ENCODE measurements around the gene LRRC3C.

LRRC3C gene

DNA sequence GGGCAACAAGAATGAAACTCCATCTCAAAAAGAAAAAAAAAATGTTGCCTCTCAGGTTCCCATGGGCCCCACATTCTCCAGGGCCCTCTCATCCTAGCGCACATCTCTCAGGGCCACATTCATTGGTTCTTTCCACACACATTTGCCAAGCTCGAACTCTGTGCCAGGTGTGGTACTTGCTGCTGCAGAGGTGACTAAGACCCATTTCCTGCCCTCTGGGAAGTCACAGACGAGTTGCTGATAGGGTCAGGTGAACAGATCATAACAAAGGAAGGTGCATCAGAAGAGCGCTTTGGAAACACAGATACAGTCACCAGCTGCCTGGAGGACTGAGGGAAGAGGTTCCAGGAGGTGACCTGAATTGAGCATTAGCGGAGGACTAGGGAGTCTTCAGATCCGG, 36.3 kb downstream of the LRRC3C start:
- Histone ChIP-seq H3K4me2 (ENCODE audit: low read depth, low read length, poor library complexity, severe bottlenecking) (no peak overlapping the region), H3K9ac (ENCODE audit: low read length) (no peak overlapping the region), H3F3A (ENCODE audit: insufficient read depth) (no peaks in the 10 kb centered on the region), H3K27me3 (ENCODE audit: low read length) (no peaks in the 10 kb centered on the region), H2AFZ (ENCODE audit: low read depth, low read length, severe bottlenecking) (no peak overlapping the region), H4K20me1 (ENCODE audit: low read depth, low read length) (no peaks in the 10 kb centered on the region), H3K79me2 (ENCODE audit: insufficient read depth, low read length) (no peaks in the 10 kb centered on the region), H3K9me3 (ENCODE audit: insufficient read depth, low read length) (no peaks in the 10 kb centered on the region), H3K9me2 (replicated peaks; ENCODE audit: insufficient read depth, low read length) (no peaks in the 10 kb centered on the region), H3K27ac (ENCODE audit: low read depth, low read length) (no peak overlapping the region), H3K4me3 (ENCODE audit: insufficient read depth, low read length, poor library complexity, severe bottlenecking) (no peak overlapping the region), H3K36me3 (ENCODE audit: low read length) (no peaks in the 10 kb centered on the region)
- TF ChIP-seq EZH2phosphoT487 (conservative IDR thresholded peaks at IDR 0.05; ENCODE audit: low read length), result no peak
- TF ChIP-seq, protein P1, sequence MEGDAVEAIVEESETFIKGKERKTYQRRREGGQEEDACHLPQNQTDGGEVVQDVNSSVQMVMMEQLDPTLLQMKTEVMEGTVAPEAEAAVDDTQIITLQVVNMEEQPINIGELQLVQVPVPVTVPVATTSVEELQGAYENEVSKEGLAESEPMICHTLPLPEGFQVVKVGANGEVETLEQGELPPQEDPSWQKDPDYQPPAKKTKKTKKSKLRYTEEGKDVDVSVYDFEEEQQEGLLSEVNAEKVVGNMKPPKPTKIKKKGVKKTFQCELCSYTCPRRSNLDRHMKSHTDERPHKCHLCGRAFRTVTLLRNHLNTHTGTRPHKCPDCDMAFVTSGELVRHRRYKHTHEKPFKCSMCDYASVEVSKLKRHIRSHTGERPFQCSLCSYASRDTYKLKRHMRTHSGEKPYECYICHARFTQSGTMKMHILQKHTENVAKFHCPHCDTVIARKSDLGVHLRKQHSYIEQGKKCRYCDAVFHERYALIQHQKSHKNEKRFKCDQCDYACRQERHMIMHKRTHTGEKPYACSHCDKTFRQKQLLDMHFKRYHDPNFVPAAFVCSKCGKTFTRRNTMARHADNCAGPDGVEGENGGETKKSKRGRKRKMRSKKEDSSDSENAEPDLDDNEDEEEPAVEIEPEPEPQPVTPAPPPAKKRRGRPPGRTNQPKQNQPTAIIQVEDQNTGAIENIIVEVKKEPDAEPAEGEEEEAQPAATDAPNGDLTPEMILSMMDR (IDR thresholded peaks at IDR 0.05; ENCODE audit: insufficient read depth, low read length, poor library complexity, severe bottlenecking), result no peak

DNA sequence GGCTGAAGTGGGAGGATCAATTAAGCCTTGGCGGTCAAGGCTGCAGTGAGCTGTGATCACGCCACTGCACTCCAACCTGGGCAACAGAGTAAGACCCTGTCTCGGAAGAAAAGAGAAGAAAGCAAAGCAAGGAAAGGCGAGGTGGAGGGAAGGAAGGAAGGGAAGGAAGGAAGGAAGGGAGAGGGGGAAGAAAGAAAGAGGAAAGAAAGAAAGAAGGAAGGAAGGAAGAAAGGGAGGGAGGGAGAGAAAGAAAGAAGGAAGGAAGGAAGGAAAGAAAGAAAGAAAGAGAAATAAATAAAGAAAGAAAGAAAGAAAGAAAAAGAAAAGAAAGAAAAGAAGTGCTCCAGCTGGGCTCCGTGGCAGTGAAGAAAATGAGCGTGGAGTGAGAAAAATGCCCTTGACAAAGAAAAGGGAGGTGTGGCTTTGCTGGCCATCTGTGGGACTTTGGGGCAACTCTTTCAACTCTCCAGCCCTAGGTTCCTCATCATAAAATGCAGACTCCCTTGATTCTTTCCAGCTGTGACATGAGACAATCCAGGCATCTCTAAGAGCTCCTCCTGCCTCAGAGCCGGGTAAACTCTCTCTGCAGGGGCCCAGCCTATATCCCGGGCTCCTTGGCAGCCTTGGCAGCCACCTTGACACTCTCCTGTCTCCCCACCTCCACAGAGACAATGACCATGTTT, 37.6 kb downstream of the LRRC3C start:
- no peaks in the 10 kb centered on the region for H3K9me3 ChIP-seq (ENCODE audit: insufficient read depth, low read length)
- no peaks in the 10 kb centered on the region for H3K9me2 ChIP-seq (replicated peaks; ENCODE audit: insufficient read depth, low read length)
- TF ChIP-seq EZH2phosphoT487 (conservative IDR thresholded peaks at IDR 0.05; ENCODE audit: low read length), result no peak
- TF ChIP-seq, protein P1 (IDR thresholded peaks at IDR 0.05; ENCODE audit: insufficient read depth, low read length, poor library complexity, severe bottlenecking), result no peak
- H2AFZ ChIP-seq (ENCODE audit: low read depth, low read length, severe bottlenecking), result no peak overlapping the region
- no peak overlapping the region for H3K4me3 ChIP-seq (ENCODE audit: insufficient read depth, low read length, poor library complexity, severe bottlenecking)
- no peaks in the 10 kb centered on the region for H3K79me2 ChIP-seq (ENCODE audit: insufficient read depth, low read length)
- H3K4me2 ChIP-seq (ENCODE audit: low read depth, low read length, poor library complexity, severe bottlenecking), result no peak overlapping the region
- no peaks in the 10 kb centered on the region for H4K20me1 ChIP-seq (ENCODE audit: low read depth, low read length)
- no peaks in the 10 kb centered on the region for H3K27me3 ChIP-seq (ENCODE audit: low read length)
- no peaks in the 10 kb centered on the region for H3K36me3 ChIP-seq (ENCODE audit: low read length)
- no peak overlapping the region for H3K9ac ChIP-seq (ENCODE audit: low read length)
- H3F3A ChIP-seq (ENCODE audit: insufficient read depth), result no peaks in the 10 kb centered on the region
- H3K27ac ChIP-seq (ENCODE audit: low read depth, low read length), result no peak overlapping the region

DNA sequence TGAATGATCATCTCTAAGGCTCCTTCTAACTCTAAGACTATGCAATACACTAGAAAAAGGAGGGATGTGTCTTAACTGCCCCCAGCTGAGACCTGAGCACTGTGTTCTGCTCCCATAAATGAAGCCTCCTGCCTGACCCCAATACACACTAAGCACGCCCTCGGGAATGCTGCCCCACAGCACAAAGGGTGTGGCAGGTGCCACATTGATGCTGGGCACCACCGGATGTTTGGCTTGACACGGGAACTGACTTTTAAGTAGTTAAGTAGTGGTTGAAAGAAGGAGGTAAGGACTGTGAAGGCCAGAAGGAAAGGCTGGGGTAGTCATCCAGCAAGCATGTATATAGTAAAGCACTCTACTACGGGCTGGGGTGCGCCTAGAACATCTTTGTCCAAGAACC, 39.2 kb downstream of the LRRC3C start:
- no peak overlapping the region for H3K27ac ChIP-seq (ENCODE audit: low read depth, low read length)
- no peak for TF ChIP-seq EZH2phosphoT487 (conservative IDR thresholded peaks at IDR 0.05; ENCODE audit: low read length)
- TF ChIP-seq, protein P1 (IDR thresholded peaks at IDR 0.05; ENCODE audit: insufficient read depth, low read length, poor library complexity, severe bottlenecking), result no peak
- no peaks in the 10 kb centered on the region for H3K36me3 ChIP-seq (ENCODE audit: low read length)
- no peaks in the 10 kb centered on the region for H3K9me3 ChIP-seq (ENCODE audit: insufficient read depth, low read length)
- no peaks in the 10 kb centered on the region for H3F3A ChIP-seq (ENCODE audit: insufficient read depth)
- no peaks in the 10 kb centered on the region for H4K20me1 ChIP-seq (ENCODE audit: low read depth, low read length)
- no peaks in the 10 kb centered on the region for H3K27me3 ChIP-seq (ENCODE audit: low read length)
- H3K4me2 ChIP-seq (ENCODE audit: low read depth, low read length, poor library complexity, severe bottlenecking), result no peak overlapping the region
- H3K4me3 ChIP-seq (ENCODE audit: insufficient read depth, low read length, poor library complexity, severe bottlenecking), result no peak overlapping the region
- H3K9me2 ChIP-seq (replicated peaks; ENCODE audit: insufficient read depth, low read length), result no peaks in the 10 kb centered on the region
- no peak overlapping the region for H2AFZ ChIP-seq (ENCODE audit: low read depth, low read length, severe bottlenecking)
- no peaks in the 10 kb centered on the region for H3K79me2 ChIP-seq (ENCODE audit: insufficient read depth, low read length)
- H3K9ac ChIP-seq (ENCODE audit: low read length), result no peak overlapping the region

Measured in SU-DHL-6 (cell line).